GM19324 (cell line): ENCODE measurements around the gene TRIM15.
"Not testable (repeated sequence)": the region's sequence is repeated elsewhere in the genome, so short reads cannot be mapped to it uniquely, and the experiment has no call there.

Source experiments
- ATAC-seq: cut with Tn5 transposase; IDR thresholded peaks from one replicate; pipeline ENCODE4 v1.9.1; 2021; ENCODE audit warnings: mild to moderate bottlenecking, moderate library complexity; ENCODE audit not compliant: unreplicated experiment, low FRiP score

Gene TRIM15

DNA sequence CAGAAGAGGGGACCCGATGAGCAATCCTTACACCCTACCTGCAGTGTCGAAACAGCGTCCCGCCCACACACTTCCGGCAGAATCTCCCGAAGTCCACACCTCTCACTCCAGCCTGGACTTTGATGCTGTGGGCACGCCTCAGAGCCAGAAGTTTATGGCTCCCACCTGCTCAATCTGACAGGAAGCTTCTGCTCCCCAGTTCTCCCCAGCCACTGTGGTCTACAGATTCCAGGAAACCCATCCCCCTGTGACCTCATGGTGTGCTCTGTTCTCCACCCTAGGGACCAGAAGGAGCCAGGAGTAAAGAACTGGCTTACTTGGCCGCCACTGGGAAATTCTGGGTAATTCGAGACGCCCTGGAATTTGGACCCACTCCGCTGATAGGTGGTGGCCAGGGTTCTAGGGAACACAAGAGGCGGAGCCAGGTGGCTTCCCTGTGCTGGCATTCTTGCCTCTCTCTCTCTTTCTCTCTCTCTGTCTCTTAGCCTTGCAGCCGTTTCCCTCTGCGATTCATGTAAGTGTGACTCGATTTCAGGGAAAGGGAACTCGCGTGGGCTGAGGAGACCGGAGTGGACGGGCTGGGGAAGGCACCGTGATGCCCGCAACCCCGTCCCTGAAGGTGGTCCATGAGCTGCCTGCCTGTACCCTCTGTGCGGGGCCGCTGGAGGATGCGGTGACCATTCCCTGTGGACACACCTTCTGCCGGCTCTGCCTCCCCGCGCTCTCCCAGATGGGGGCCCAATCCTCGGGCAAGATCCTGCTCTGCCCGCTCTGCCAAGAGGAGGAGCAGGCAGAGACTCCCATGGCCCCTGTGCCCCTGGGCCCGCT, at the start of gene TRIM15:
TSS of gene TRIM15 (plus strand) at position 457 of the 828 bp plus-strand sequence. CDS start at position 596, 139 bp downstream.
- no peak for ATAC-seq

DNA sequence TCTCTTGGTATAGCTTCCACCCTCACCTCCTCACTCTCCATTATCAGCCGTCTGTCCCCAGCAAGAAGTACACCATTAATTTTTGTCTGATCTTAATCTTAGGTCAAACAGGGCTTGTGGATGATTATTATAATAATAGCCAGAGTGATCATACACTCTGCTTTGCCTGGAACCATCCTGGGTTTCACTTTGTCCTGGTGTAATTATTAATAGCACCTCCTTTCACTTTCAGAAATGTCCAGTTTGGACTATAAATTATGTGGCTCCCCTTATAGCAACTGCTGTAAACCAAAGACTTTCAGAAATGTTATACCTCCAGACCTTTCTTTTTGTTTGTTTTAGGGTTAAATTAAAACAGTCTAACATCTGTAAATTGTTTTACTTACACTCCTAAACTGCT, 49.5 kb upstream of the TRIM15 start:
- no peak for ATAC-seq

- no peak for ATAC-seq
These were observed 46.6 kb upstream of the TRIM15 start for GRCh38 chr6:30116724-30117123.

DNA sequence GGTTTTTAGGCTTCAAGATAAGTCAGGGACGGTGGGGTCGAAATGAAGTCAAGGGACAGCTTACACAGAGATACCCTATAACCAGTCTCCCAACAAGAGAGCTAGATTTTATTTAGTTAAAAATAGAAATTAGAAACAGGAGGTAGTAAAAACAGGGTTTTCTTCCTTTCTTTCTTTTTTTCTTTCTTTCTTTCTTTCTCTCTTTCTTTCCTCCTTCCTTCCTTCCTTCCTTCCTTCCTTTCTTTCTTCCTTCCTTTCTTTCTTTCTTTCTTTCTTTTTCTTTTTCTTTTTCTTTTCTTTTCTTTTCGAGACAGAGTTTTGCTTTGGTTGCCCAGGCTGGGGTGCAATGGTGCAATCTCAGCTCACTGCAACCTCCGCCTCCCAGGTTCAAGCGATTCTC, 44.7 kb upstream of the TRIM15 start:
- not testable (repeated sequence) for ATAC-seq

DNA sequence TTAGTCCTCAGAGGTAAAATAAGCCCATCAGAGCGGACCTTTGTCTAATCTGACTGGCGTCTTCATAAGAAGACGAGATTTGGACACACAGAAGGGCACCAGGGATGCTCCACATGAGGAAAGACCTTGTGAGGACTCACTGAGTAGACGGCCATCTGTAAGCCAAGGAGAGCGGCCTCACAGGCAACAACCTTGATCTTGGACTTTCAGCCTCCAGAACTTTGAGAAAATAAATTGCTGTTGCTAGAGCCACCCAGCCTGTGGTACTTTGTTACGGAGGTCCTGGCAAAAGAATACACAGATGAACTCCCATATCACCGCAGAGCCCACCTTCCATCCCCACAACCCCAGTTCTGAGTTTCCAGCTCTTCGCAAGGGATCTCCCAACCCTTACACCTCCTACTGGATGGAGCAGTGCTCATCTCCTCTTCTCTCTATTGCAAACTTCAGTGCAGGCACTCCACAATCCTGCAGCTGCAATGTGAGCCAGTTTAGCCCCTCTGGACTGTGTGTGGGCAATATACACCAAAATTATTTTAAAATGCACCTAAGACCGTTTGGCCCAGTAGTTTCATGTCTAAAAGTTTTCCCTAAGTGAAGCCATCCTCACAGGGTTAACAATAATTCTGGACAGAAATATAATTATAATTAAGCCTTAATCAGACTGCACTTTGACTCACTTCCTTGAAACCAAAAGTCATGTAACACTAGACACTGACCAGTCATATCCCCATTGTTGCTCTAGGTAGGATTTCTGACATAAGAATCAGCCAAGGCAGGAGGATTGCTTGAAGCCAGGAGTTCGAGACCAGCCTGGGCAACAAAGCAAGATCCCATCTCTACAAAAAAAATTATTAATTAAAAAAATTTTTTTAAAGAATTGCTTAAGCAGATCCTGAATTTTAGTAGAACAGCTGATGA, 41.6 kb upstream of the TRIM15 start:
- no peak for ATAC-seq

DNA sequence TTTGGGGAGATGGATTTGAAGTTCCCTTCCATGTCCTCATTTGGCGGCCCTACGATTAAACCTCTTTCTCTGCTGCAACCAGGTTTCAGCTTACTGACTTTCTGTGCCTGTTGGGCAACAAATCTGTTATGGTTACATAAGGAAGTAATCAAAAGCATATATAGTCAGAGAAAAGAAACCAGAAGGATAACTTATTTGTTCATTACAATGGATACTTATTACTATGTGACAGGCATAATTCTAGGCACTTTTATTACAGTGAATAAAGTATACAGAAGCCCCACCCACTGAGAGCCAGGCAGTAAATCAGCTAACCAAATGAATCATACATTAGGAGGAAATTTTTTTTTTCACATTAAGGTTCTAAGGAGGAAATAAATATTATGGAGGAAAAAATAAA, 40.8 kb upstream of the TRIM15 start:
- no peak for ATAC-seq

GRCh38 chr6:30127238-30128093, 35.9 kb upstream of the TRIM15 start:
- ATAC-seq: no peak

- no peak for ATAC-seq
These were observed 33.8 kb upstream of the TRIM15 start for GRCh38 chr6:30129265-30130178.

GRCh38 chr6:30130179-30130679, 33.1 kb upstream of the TRIM15 start:
- ATAC-seq: no peak

DNA sequence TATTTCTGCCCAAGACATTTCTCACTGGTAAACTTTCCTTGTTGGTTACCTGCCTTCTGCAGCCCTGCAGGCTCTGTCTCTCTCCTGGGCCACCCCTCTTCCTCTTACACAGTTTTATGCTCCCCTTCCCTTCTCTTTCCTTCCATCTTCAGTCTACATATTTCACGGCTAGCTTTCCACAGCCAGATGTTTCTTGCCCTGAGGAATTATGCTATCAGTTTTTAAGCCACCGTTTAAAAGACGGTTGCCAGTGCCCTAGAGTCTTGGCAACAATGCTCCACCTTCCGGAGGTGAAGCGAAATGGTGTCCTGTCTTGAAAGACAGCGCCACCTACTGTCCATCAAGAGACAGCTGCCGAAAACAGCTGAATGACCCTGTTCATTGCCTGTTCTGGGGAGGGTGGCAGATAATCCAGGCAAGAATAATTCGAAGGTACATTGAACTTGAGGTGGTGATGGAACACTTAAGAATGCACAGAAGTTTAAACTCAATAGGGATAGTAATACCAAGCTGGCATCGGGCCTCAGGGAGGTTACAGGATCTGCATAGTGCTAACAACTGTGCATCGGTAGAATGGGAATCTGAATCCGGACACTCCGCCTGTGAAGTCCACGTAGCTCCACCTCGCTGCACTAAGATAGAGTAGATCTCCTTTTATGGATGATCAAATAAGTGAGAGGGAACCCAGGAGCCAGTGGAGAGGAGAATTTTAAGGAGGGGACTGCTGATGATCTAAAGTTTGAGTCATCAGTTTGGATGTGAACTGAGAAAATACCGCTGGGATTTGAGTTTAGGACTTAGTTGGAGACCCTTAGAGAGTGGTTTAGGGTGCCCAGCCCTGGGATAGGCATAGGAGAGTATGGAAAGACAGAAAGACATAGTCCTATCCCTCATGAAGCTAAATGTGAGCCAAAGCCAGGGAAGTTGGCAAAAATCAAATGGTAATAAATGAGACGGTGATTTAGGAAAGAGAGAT, 32.2 kb upstream of the TRIM15 start:
- ATAC-seq: peak; percentile 59

DNA sequence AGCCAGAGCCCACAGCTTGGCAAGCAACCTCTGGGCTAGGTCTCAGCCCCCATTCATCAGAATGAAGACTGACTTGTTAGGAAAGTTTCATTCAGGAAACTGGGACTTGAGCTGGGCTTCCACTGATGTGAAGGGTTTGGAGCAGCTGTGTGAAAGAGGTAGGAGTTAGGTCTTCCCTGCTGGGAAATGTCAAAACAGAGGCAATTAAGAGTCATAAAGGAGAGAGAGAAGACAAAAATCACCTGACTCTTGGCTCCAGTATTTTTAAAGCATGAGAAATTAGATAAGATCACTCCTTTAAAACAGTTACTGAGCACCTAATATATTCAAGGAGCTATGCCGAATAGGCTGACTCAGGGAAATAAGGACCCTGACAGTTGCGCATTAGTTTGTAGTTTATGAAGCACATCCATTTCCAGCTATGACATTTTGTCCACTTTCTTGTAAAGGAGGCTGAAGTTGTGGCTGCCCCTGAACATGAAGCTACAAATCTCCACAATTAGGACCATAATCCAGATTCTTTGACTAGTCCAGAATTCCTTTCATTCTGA, 31.3 kb upstream of the TRIM15 start:
- no peak for ATAC-seq

- no peak for ATAC-seq
These were observed 28.2 kb upstream of the TRIM15 start for GRCh38 chr6:30135147-30135546.

DNA sequence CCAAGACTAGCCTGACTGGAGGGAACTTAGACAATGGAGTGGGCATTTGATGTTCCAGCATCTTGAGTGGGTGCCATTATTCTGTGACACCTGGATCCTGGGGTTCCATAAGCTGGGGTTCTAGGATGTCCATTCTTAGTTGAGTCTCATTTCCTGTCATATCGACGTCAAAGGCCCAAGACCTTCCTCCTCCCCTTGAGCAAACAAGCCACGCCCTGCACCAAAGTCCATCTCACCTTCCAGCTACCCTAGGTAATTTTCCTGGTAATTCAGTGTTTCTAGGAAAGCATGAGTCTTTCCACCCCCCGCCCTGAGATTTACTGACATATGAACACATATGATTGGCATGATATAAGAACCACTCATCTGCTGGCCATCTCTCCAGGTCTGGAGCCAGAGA, 27.6 kb upstream of the TRIM15 start, which contains the start of gene TRIM40:
TSS of gene TRIM40 (plus strand) at position 384 of the 400 bp plus-strand sequence. CDS start 897 bp downstream, outside the sequence.
- ATAC-seq: no peak

DNA sequence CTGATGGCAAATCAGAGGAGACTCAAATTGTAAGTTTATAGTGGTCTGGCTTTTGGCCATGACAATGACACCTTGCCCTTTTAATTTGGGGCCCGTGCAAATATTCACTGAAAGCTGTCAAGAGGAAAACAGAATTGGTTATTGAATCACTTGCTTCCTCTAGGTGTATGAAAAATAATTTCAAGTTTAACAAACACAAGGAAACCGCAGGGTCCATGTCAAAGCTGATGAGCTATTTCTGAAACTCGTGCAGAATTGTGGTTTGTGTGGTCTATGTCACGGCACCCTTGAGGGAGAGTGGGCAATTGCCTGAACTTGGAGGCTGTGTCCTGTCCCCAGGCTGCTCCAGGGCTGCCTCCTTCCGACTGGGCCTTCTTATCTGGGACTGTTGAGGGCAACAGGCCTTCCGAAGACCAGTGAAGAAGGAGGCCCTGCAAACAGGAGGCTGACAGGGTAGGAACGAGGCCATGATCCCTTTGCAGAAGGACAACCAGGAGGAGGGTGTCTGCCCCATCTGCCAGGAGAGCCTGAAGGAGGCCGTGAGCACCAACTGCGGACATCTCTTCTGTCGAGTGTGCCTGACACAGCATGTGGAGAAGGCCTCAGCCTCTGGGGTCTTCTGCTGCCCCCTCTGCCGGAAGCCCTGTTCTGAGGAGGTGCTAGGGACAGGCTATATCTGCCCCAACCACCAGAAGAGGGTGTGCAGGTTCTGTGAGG, 26.6 kb upstream of the TRIM15 start:
- no peak for ATAC-seq

- ATAC-seq: not testable (repeated sequence)
These were observed 23.1 kb upstream of the TRIM15 start for GRCh38 chr6:30140240-30140639.

DNA sequence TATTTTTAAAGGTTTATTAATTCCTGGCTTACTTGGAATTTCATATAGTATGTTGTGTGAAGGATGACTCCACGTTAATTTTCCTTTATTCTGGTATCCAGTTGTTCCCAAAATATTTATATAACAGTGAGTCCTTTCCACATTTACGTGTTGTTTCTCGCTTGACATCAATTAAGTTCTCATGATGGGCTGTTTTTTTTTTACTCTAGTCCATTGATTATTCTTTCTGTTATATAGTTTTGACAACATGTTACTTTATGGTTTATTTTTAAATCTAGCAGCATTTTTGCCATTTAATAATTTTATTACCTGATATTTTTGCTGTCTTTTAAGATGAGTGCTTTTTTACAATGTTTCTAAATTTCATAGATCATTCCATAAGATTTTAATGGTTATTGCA, 20.7 kb upstream of the TRIM15 start:
- no peak for ATAC-seq

DNA sequence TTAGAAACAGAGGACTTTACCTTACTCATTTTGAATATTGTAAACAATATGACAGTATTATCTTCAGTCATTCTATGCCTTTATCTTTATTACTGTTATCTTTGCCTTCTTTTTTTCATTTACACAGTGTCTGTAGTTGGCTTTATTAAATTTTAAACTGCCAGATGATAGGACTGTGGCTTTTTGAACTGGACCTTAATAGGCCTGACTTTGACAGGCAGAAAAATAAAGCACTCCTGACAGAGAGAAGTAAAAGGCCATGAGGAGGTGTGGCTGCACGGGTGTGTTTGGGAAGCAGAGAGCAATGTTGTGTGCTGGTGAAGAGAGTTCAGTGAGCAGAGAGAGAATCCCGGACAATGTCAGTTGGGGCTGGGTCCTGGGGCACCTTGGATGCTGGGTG, 19.6 kb upstream of the TRIM15 start:
- no peak for ATAC-seq
